B cell (primary cell): Measurements from ENCODE around the gene PCDHGA2. TPM values are rescaled to one million over a fixed set of nuclear protein-coding genes. Genes with fewer than 3 reads are reported as not detected.
"Not testable (repeated sequence)": the region's sequence is repeated elsewhere in the genome, so short reads cannot be mapped to it uniquely, and the experiment has no call there.

Experiments used
- ATAC-seq: fragments of 200-7000 bp; cut with Tn5 transposase; one replicate; pipeline ENCODE4 v1.10.0; 2021; ENCODE audit warnings: low read depth, mild to moderate bottlenecking, moderate number of reproducible peaks, moderate library complexity
- CTCF ChIA-PET: fragments of 350-600 bp; sonication (Branson Sonifier 250); formaldehyde crosslinking; loops from one replicate; lab custom pipeline; 2021; ENCODE audit warnings: antibody characterized with exemption, inconsistent platforms; lab: Charles Lee
- POLR2A ChIA-PET: fragments of 350-600 bp; sonication (Branson Sonifier 250); formaldehyde crosslinking; loops from one replicate; lab custom pipeline; 2021; ENCODE audit warnings: antibody characterized with exemption; lab: Charles Lee
- DNase-seq: peaks from one replicate; pipeline ENCODE4 v3.0.0; 2013
- H2AFZ ChIP-seq: 2 replicates; pipeline ENCODE4 v1.6.1; 2012; ENCODE audit warnings: mild to moderate bottlenecking, low read depth, low read length; ENCODE audit not compliant: insufficient read depth, poor library complexity, severe bottlenecking
- H3K27ac ChIP-seq, 2 donors: 1 replicate in 1 of 2; 2 replicates in 1 of 2; pipeline ENCODE4 v1.5.1; 2012 to 2013; ENCODE audit warnings: low read length in 2 of 2, mild to moderate bottlenecking in 2 of 2, moderate library complexity in 1 of 2
- H3K27me3 ChIP-seq, 4 experiments: fragments of 200-600 bp in 1 of 4; sonication (generic) in 1 of 4; replicated peaks in 1 of 4; 1 replicate in 2 of 4; 2 replicates in 2 of 4; pipeline versions ENCODE4 v1.6.1 to v1.7.0; 2013 to 2016; ENCODE audit warnings: low read length in 3 of 4, mild to moderate bottlenecking in 2 of 4, mixed read lengths in 1 of 4, moderate library complexity in 1 of 4; ENCODE audit not compliant: insufficient read depth in 4 of 4, control insufficient read depth in 3 of 4; ENCODE audit errors: control extremely low read depth in 1 of 4
- H3K36me3 ChIP-seq, 2 experiments: replicated peaks in 1 of 2; 1 replicate in 1 of 2; 2 replicates in 1 of 2; pipeline versions ENCODE4 v1.6.1 to v1.7.1; 2013; ENCODE audit warnings: low read length in 1 of 2; ENCODE audit not compliant: insufficient read depth in 2 of 2, control insufficient read depth in 1 of 2; ENCODE audit errors: control extremely low read depth in 1 of 2, extremely low read depth in 1 of 2
- H3K4me1 ChIP-seq, 2 donors: fragments of 200-600 bp in 1 of 2; sonication (generic) in 1 of 2; 1 replicate in 1 of 2; 2 replicates in 1 of 2; pipeline versions ENCODE4 v1.5.1 to v1.6.1; 2013 to 2017; ENCODE audit warnings: low read length in 2 of 2; ENCODE audit not compliant: control insufficient read depth in 2 of 2, insufficient read depth in 2 of 2
- H3K4me2 ChIP-seq: replicated peaks from 2 replicates; pipeline ENCODE3; 2012; ENCODE audit warnings: mild to moderate bottlenecking, low read depth, low read length; ENCODE audit not compliant: poor library complexity, severe bottlenecking
- H3K4me3 ChIP-seq, 5 experiments: fragments of 200-600 bp in 1 of 5; sonication (generic) in 1 of 5; 1 replicate in 3 of 5; 2 replicates in 2 of 5; pipeline versions ENCODE4 v1.5.1 to v1.7.0; 2011 to 2016; ENCODE audit warnings: low read length in 4 of 5, mild to moderate bottlenecking in 4 of 5, low read depth in 2 of 5, control low read depth in 1 of 5, moderate library complexity in 1 of 5; ENCODE audit not compliant: insufficient read depth in 1 of 5; ENCODE audit errors: control extremely low read depth in 1 of 5, extremely low read depth in 1 of 5
- H3K79me2 ChIP-seq: fragments of 200-600 bp; sonication (generic); one replicate; pipeline ENCODE4 v1.6.0; 2016; ENCODE audit warnings: low read length; ENCODE audit not compliant: control insufficient read depth, insufficient read depth
- H3K9ac ChIP-seq: fragments of 200-600 bp; sonication (generic); 2 replicates; pipeline ENCODE4 v1.6.1; 2017; ENCODE audit warnings: mild to moderate bottlenecking, low read length, moderate library complexity
- H3K9me3 ChIP-seq, 3 donors: one replicate each; pipeline versions ENCODE4 v1.6.1 to v1.7.1; 2013; ENCODE audit warnings: low read length in 2 of 3; ENCODE audit not compliant: control insufficient read depth in 2 of 3, insufficient read depth in 1 of 3; ENCODE audit errors: control extremely low read depth in 1 of 3
- H4K20me1 ChIP-seq: 2 replicates; pipeline ENCODE4 v1.6.0; 2012; ENCODE audit warnings: mild to moderate bottlenecking, low read length; ENCODE audit not compliant: insufficient read depth, control insufficient read depth, poor library complexity, severe bottlenecking
- H3K27ac Mint-ChIP-seq: one replicate; pipeline ENCODE4 v1.8.0; 2021; ENCODE audit warnings: mixed read lengths
- H3K27me3 Mint-ChIP-seq: one replicate; pipeline ENCODE4 v1.8.0; 2021; ENCODE audit warnings: mixed read lengths
- H3K4me1 Mint-ChIP-seq: one replicate; pipeline ENCODE4 v1.8.0; 2021; ENCODE audit warnings: mixed read lengths
- H3K4me3 Mint-ChIP-seq: one replicate; pipeline ENCODE4 v1.8.0; 2021; ENCODE audit warnings: mixed read lengths
- H3K9me3 Mint-ChIP-seq: one replicate; pipeline ENCODE4 v1.8.0; 2022; ENCODE audit warnings: mixed read lengths; ENCODE audit not compliant: insufficient read depth
- EZH2 ChIP-seq: IDR thresholded peaks from 2 replicates; pipeline ENCODE4 v1.6.1; 2012; ENCODE audit warnings: borderline replicate concordance, low read depth, mild to moderate bottlenecking, moderate library complexity, low read length; ENCODE audit not compliant: insufficient read depth, poor library complexity, severe bottlenecking
- WGBS: methylation state at CpG from one replicate; pipeline ENCODE4 v1.1.5; 2013; ENCODE audit warnings: missing lambda C conversion rate; ENCODE audit not compliant: insufficient coverage; 5-methylcytosine and 5-hydroxymethylcytosine counted together
- intact Hi-C: fragments of 100-400 bp; cut with micrococcal nuclease; formaldehyde crosslinking; loops from one replicate; pipeline ENCODE4 v1.10.0; 2022
- polyA plus RNA-seq: library from polyadenylated mRNA; depleted of rRNA; stranded (reverse); fragments of >200 nt; gene quantifications from 2 replicates; pipeline ENCODE4 v1.2.3, GENCODE V29; 2012
- total RNA-seq, 2 donors: library from RNA; stranded (reverse); fragments of 120-200 nt in 1 of 2; gene quantifications; 1 replicate in 1 of 2; 2 replicates in 1 of 2; pipeline versions ENCODE4 v1.2.3 to v1.2.4, GENCODE V29; 2013 to 2022
- TF ChIP-seq, protein P1 (sequence below): fragments of 200-600 bp; IDR thresholded peaks from one replicate; pipeline ENCODE4 v1.8.0; 2022; ENCODE audit warnings: antibody characterized with exemption, mild to moderate bottlenecking

Gene PCDHGA2
- total and polyA plus RNA-seq, 2 donors (not counting 1 experiment from before 2014, with no cell fraction given): 0.07 to 0.09 TPM

DNA sequence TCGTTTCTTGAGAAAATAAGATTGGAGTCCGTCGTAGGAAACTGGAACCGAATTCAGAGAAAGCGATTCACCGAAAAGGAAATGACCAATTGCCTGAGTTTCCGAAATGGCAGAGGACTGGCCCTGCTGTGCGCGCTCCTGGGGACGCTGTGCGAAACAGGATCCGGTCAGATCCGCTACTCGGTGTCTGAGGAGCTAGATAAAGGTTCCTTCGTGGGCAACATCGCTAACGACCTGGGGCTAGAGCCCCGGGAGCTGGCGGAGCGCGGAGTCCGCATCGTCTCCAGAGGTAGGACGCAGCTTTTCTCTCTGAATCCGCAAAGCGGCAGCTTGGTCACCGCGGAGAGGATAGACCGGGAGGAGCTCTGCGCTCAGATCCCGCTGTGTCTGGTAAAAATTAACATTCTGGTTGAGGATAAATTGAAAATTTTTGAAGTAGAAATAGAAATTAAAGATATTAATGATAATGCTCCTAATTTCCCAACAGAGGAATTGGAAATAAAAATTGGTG is 5.4 kb downstream of the PCDHGA2 start:
- Histone ChIP-seq H3K4me2 (peak overlapping the region; percentile 5), H4K20me1 (no peaks in the 10 kb centered on the region), H3K9ac (no peak overlapping the region), H3K36me3 (no peaks in the 10 kb centered on the region), H3K27ac (no peak overlapping the region), H3K9me3 (peaks cover 0 to 55% (median 38%) of the 10 kb centered on the region in 3 donors), H3K27me3 (peaks cover 0 to 54% (median 27%) of the 10 kb centered on the region in 4 experiments), H2AFZ (no peak overlapping the region), H3K79me2 (no peaks in the 10 kb centered on the region), H3K4me3 (no peak overlapping the region), H3K4me1 (peaks cover 0 to 5% of the 10 kb centered on the region in 2 donors)
- CTCF ChIA-PET: interaction anchor here (1.6 to 1.7 kb wide), 2 partner anchors 15 to 24 kb away, joined by 5 read pairs; partner anchors contain the start of genes PCDHGA1 and TAF7
- Mint-ChIP-seq H3K4me1 (no peaks in the 10 kb centered on the region), H3K27me3 (peaks cover 56% of the 10 kb centered on the region), H3K9me3 (peaks cover 5% of the 10 kb centered on the region), H3K27ac (no peak overlapping the region), H3K4me3 (peak overlapping the region; percentile 41)
- WGBS: 42% methylated on average over 26 of the region's 31 CpGs
- TF ChIP-seq EZH2: no peak
- TF ChIP-seq, protein P1, sequence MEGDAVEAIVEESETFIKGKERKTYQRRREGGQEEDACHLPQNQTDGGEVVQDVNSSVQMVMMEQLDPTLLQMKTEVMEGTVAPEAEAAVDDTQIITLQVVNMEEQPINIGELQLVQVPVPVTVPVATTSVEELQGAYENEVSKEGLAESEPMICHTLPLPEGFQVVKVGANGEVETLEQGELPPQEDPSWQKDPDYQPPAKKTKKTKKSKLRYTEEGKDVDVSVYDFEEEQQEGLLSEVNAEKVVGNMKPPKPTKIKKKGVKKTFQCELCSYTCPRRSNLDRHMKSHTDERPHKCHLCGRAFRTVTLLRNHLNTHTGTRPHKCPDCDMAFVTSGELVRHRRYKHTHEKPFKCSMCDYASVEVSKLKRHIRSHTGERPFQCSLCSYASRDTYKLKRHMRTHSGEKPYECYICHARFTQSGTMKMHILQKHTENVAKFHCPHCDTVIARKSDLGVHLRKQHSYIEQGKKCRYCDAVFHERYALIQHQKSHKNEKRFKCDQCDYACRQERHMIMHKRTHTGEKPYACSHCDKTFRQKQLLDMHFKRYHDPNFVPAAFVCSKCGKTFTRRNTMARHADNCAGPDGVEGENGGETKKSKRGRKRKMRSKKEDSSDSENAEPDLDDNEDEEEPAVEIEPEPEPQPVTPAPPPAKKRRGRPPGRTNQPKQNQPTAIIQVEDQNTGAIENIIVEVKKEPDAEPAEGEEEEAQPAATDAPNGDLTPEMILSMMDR: peak; percentile 4
- DNase-seq: no peak
- ATAC-seq: no peak
- intact Hi-C loops: no loop called here
- POLR2A ChIA-PET: no interaction called here

DNA sequence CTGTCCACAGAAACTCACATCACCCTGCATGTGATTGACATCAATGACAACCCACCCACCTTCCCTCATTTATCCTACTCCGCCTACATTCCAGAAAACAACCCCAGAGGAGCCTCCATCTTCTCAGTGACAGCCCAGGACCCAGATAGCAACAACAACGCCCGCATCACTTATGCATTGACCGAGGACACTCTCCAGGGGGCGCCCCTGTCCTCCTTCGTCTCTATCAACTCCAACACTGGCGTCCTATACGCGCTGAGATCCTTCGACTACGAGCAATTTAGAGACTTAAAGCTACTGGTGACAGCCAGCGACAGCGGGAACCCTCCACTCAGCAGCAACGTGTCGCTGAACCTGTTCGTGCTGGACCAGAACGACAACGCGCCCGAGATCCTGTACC is 6.8 kb downstream of the PCDHGA2 start:
- peaks cover 5% of the 10 kb centered on the region for H3K9me3 Mint-ChIP-seq
- H3K27me3 ChIP-seq: peaks cover 0 to 51% (median 25%) of the 10 kb centered on the region in 4 experiments
- H3K27ac ChIP-seq: no peak overlapping the region
- POLR2A ChIA-PET: no interaction called here
- H3K9me3 ChIP-seq: peaks cover 0 to 50% (median 33%) of the 10 kb centered on the region in 3 donors
- H3K4me3 Mint-ChIP-seq: no peak overlapping the region
- no peak overlapping the region for H2AFZ ChIP-seq
- CTCF ChIA-PET: no interaction called here
- no peaks in the 10 kb centered on the region for H3K79me2 ChIP-seq
- H3K4me3 ChIP-seq: no peak overlapping the region
- intact Hi-C loops: no loop called here
- DNase-seq (no peak), ATAC-seq (no peak)
- no peaks in the 10 kb centered on the region for H4K20me1 ChIP-seq
- H3K27me3 Mint-ChIP-seq: peaks cover 61% of the 10 kb centered on the region
- WGBS: 47% methylated on average over 16 of the region's 20 CpGs
- TF ChIP-seq, protein P1: no peak
- TF ChIP-seq EZH2: no peak
- peaks cover 0 to 5% of the 10 kb centered on the region in 2 donors for H3K4me1 ChIP-seq
- no peak overlapping the region for H3K4me2 ChIP-seq
- no peaks in the 10 kb centered on the region for H3K36me3 ChIP-seq
- no peak overlapping the region for H3K9ac ChIP-seq
- no peak overlapping the region for H3K27ac Mint-ChIP-seq
- H3K4me1 Mint-ChIP-seq: peaks cover 3% of the 10 kb centered on the region

DNA sequence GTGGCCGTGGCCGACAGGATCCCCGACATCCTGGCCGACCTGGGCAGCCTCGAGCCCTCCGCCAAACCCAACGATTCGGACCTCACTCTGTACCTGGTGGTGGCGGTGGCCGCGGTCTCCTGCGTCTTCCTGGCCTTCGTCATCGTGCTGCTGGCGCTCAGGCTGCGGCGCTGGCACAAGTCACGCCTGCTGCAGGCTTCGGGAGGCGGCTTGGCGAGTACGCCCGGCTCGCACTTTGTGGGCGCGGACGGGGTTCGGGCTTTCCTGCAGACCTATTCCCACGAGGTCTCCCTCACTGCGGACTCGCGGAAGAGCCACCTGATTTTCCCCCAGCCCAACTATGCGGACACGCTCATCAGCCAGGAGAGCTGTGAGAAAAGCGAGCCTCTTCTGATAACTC is 7.5 kb downstream of the PCDHGA2 start:
- H3K27ac Mint-ChIP-seq, CTCF ChIA-PET, H3K4me1 Mint-ChIP-seq, H3K4me1 ChIP-seq, H3K79me2 ChIP-seq, H3K4me3 Mint-ChIP-seq, ATAC-seq, H2AFZ ChIP-seq, H3K9me3 Mint-ChIP-seq, H3K4me2 ChIP-seq, POLR2A ChIA-PET, H3K36me3 ChIP-seq, intact Hi-C loops, H3K27ac ChIP-seq, DNase-seq, H4K20me1 ChIP-seq, H3K4me3 ChIP-seq, H3K9ac ChIP-seq: not testable (repeated sequence)
- H3K27me3 Mint-ChIP-seq: peaks cover 67% of the 10 kb centered on the region
- H3K9me3 ChIP-seq: peaks cover 2 to 49% (median 34%) of the 10 kb centered on the region in 3 donors
- H3K27me3 ChIP-seq: peaks cover 0 to 55% (median 31%) of the 10 kb centered on the region in 4 experiments
- WGBS: 31% methylated on average over 7 of the region's 35 CpGs
